ENCODE measurements around the gene TNS3.

DNA sequence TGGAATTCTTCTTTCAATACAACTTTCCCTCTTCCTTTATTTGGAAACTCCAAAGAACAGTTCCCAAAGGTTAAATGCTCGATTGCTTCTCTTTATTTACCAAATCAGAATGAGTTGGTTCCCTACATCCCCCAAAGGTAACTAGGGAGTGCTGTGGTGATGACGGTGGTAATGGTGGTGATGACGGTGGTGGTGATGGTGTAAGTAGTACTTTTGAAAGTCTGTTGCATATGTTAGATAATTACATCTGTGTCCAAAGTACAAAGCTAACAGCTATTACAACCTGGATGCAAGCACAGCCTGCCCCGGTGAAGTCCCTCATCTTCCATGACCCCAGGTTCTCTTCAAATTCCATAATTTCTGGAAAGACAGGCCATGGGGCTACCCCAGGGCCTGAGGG is 115.1 kb downstream of the TNS3 start:
- TF ChIP-seq, protein P1, sequence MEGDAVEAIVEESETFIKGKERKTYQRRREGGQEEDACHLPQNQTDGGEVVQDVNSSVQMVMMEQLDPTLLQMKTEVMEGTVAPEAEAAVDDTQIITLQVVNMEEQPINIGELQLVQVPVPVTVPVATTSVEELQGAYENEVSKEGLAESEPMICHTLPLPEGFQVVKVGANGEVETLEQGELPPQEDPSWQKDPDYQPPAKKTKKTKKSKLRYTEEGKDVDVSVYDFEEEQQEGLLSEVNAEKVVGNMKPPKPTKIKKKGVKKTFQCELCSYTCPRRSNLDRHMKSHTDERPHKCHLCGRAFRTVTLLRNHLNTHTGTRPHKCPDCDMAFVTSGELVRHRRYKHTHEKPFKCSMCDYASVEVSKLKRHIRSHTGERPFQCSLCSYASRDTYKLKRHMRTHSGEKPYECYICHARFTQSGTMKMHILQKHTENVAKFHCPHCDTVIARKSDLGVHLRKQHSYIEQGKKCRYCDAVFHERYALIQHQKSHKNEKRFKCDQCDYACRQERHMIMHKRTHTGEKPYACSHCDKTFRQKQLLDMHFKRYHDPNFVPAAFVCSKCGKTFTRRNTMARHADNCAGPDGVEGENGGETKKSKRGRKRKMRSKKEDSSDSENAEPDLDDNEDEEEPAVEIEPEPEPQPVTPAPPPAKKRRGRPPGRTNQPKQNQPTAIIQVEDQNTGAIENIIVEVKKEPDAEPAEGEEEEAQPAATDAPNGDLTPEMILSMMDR (IDR thresholded peaks at IDR 0.05 in 8 of 11, conservative IDR thresholded peaks at IDR 0.05 in 3 of 11), result no peak
- TF ChIP-seq POLR2AphosphoS5 (IDR thresholded peaks at IDR 0.05), result no peak

All from spleen (tissue), 7 donors.